ENCODE results near the gene CD160. TPM values are rescaled to one million over a fixed set of nuclear protein-coding genes. Genes with fewer than 3 reads are reported as not detected.

Gene CD160
- total and polyA plus RNA-seq, 2 of the 13 experiments (the other 11 are each of a cell fraction or from before 2014, with no cell fraction given) = 0.09 TPM; not detected in 1

GRCh38 chr1:145714524-145715111 lies 4.7 kb upstream of the CD160 start (continued):
- TF ChIP-seq MXD1 (CRISPR knock-in tag; IDR thresholded peaks at IDR 0.05) = no peak
- 0 out of 2 replicates have a peak, but pooled peaks have one; percentile 47 for TF ChIP-seq ZNF446 (CRISPR knock-in tag; IDR thresholded peaks at IDR 0.05)
- TF ChIP-seq ZNF331 (CRISPR knock-in tag; IDR thresholded peaks at IDR 0.05) = peak; percentile 59; the same call in 1 of the 2 replicates
- TF ChIP-seq, protein P1, sequence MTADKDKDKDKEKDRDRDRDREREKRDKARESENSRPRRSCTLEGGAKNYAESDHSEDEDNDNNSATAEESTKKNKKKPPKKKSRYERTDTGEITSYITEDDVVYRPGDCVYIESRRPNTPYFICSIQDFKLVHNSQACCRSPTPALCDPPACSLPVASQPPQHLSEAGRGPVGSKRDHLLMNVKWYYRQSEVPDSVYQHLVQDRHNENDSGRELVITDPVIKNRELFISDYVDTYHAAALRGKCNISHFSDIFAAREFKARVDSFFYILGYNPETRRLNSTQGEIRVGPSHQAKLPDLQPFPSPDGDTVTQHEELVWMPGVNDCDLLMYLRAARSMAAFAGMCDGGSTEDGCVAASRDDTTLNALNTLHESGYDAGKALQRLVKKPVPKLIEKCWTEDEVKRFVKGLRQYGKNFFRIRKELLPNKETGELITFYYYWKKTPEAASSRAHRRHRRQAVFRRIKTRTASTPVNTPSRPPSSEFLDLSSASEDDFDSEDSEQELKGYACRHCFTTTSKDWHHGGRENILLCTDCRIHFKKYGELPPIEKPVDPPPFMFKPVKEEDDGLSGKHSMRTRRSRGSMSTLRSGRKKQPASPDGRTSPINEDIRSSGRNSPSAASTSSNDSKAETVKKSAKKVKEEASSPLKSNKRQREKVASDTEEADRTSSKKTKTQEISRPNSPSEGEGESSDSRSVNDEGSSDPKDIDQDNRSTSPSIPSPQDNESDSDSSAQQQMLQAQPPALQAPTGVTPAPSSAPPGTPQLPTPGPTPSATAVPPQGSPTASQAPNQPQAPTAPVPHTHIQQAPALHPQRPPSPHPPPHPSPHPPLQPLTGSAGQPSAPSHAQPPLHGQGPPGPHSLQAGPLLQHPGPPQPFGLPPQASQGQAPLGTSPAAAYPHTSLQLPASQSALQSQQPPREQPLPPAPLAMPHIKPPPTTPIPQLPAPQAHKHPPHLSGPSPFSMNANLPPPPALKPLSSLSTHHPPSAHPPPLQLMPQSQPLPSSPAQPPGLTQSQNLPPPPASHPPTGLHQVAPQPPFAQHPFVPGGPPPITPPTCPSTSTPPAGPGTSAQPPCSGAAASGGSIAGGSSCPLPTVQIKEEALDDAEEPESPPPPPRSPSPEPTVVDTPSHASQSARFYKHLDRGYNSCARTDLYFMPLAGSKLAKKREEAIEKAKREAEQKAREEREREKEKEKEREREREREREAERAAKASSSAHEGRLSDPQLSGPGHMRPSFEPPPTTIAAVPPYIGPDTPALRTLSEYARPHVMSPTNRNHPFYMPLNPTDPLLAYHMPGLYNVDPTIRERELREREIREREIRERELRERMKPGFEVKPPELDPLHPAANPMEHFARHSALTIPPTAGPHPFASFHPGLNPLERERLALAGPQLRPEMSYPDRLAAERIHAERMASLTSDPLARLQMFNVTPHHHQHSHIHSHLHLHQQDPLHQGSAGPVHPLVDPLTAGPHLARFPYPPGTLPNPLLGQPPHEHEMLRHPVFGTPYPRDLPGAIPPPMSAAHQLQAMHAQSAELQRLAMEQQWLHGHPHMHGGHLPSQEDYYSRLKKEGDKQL (CRISPR knock-in tag; IDR thresholded peaks at IDR 0.05; ENCODE audit: low read depth) = no peak
- no peak for TF ChIP-seq DZIP1 (CRISPR knock-in tag; IDR thresholded peaks at IDR 0.05)
- TF ChIP-seq RNF2 (conservative IDR thresholded peaks at IDR 0.05; ENCODE audit: low read depth) = peak; percentile 71; the same call in 1 of the 2 replicates
- TF ChIP-seq WIZ (CRISPR knock-in tag; IDR thresholded peaks at IDR 0.05) = 0 out of 2 replicates have a peak, but pooled peaks have one; percentile 37
- TF ChIP-seq NFAT5 (CRISPR knock-in tag; IDR thresholded peaks at IDR 0.05) = 0 out of 2 replicates have a peak, but pooled peaks have one; percentile 24
- peak; percentile 49; the same call in 1 of the 2 replicates for TF ChIP-seq ESRRA (CRISPR knock-in tag; IDR thresholded peaks at IDR 0.05; ENCODE audit: low read depth)
- TF ChIP-seq, protein P2, sequence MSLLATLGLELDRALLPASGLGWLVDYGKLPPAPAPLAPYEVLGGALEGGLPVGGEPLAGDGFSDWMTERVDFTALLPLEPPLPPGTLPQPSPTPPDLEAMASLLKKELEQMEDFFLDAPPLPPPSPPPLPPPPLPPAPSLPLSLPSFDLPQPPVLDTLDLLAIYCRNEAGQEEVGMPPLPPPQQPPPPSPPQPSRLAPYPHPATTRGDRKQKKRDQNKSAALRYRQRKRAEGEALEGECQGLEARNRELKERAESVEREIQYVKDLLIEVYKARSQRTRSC (CRISPR knock-in tag; IDR thresholded peaks at IDR 0.05; ENCODE audit: low read depth) = 0 out of 2 replicates have a peak, but pooled peaks have one; percentile 85
- 0 out of 2 replicates have a peak, but pooled peaks have one; percentile 31 for TF ChIP-seq KDM6A (CRISPR knock-in tag; IDR thresholded peaks at IDR 0.05; ENCODE audit: low read depth)
- TF ChIP-seq MYC (CRISPR knock-in tag; IDR thresholded peaks at IDR 0.05; ENCODE audit: borderline replicate concordance) = peak; percentile 68; the same call in 1 of the 2 replicates
- TF ChIP-seq FOXM1 (CRISPR knock-in tag; IDR thresholded peaks at IDR 0.05) = no peak
